GM18873 (cell line): Measurements from ENCODE around the gene ZFP92.

Source experiments
- ATAC-seq: cut with Tn5 transposase; IDR thresholded peaks from one replicate; pipeline ENCODE4 v1.9.1; 2021; ENCODE audit warnings: mild to moderate bottlenecking, moderate library complexity, moderate number of reproducible peaks; ENCODE audit not compliant: unreplicated experiment, low FRiP score

Gene ZFP92

DNA sequence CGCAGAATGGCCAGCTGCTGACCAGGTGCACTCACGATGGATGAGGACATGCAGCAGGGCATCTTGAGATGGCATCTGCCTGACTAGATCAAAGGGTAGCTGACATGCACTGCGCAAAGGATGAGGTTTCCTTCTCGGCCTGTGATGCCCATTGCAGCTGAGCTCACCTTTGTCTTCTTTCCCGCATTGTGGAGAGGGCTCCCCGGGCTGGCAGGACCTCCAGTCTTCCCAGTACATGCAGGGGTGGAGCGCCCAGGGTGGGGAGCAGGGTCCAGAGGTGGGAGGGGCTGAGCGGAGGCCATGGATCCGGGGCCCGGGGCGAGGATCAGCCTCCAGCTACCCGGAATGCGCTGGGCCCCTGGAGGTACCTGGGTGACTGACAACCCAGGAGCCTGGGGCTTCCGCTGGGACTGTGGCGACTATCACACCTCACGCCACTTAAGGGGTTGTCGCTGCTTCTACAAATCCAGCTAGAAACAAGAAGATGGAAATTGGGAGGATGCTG is 22.6 kb downstream of the ZFP92 start:
- no peak for ATAC-seq

- ATAC-seq, result no peak
Measured at GRCh38 chrX:153434801-153435200, 23.5 kb downstream of the ZFP92 start.

DNA sequence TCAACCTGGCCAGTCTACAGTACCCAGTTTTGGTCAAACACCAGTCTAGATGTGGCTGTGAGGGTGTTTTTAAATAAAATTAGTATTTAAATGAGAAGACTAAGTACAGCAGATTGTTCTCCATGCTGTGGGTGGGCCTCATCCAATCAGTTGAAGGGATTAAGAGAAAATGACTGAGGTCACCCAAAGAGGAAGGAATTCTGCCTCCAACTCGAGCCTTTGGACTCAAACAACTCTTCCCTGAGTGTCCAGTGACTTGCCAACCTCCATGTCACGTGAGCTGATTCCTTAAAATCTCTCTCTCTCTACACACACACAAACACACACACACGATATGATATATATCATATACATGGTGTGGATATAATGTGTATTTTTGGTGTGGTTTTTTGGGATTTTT is 24.6 kb downstream of the ZFP92 start:
- ATAC-seq, result no peak

GRCh38 chrX:153438532-153438931 is 27.3 kb downstream of the ZFP92 start:
- ATAC-seq, result no peak

GRCh38 chrX:153439977-153440376 is 28.7 kb downstream of the ZFP92 start:
- no peak for ATAC-seq

DNA sequence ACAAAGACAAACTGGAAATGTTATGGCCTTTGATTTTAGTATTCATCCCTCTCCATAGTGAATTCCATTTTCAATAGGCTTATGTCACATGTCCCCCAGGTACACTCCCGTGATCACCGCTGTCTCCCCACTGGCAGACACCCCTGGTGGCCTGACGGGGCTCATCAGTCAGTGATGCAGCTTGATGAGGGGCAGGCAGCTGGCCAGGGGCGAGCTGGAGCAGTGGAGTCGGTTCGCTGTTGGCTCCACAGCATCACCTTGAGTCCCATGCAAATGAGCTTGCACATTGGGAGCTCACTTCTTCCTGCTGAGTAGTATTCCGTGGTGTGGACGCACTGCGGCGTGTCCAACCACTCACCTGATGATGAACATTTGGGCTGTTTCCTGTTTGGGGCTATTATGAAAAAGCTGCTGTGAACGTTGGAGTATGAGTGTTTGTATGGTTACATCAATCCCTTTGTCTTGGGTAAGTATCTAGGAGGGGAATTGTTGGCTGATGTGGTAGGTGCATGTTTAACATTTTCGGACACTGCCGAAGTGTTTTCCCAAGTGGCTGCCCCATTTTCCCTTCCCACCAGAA is 29.4 kb downstream of the ZFP92 start:
- ATAC-seq, result no peak

DNA sequence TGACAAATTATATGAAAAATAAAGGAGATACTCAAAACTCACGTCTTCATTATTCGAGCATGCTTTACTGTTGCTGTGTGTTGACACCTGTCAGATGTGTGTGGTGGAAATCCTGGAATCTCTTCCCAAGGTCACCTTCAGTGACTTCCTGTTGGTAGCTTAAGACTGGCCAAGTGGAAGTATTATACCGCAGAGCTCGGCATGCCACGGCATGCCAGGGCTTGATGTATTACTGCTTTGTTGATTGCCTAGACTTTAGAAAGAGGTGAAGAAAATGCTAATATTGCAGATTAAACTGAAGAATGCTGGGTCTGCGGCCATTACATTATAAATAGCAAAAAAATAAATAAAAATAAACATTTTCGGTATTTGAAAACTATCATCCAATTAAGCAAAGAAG is 30.0 kb downstream of the ZFP92 start:
- no peak for ATAC-seq

- ATAC-seq, result no peak
Measured at GRCh38 chrX:153441981-153442380, 30.7 kb downstream of the ZFP92 start.

DNA sequence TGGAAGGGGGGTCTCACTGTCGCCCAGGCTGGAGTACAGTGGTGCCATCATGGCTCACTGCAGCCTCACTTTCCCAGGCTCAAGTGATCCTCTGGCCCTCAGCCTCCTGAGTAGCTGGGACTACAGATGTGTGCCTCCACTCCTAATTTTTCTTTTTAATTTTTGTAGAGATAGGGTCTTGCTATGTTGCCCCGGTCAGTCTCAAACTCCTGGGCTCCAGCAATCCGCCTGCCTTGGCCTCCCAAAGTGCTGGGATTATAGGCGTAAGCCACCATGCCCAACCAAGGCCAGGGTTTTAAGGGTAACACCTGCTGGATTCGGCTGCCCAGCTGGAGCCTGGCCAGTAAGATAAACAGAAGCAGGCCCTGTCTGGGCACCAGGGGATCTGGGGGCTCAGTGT is 31.2 kb downstream of the ZFP92 start:
- ATAC-seq, result no peak

- no peak for ATAC-seq
Measured at GRCh38 chrX:153443476-153444332, 32.4 kb downstream of the ZFP92 start.

DNA sequence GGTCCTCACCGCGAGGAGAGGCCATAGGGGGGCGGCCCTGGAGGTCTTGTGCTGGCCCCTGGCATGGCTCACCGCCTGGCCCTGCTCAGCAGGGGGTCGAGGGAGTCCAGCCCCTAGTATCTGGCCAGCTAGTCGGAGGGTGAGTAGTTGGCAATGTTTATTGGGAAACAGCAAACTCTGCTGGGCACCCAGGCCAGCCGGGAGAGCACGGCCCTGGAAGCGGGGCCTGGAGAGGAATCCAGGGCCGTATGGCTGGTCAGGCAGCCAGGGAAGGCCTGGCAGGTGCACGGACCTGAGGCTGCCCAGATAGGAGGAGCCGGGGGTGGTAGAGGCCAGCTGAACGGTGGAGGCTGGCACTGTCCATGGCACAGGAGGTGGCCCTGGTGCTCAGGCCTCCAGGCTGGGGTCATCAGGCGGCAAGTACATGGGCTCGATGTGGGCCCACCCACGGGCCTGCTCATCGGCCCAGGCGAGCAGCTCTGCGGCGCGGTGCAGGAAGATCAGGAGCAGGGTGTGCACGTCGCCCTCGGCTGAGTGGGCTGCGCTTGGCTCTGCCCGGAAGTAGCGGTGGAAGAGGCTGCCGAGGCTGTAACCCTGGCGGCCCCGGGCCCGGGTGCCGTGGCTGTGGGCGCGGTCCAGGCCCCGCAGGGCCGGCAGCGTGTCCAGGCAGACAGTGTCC is 33.2 kb downstream of the ZFP92 start:
- ATAC-seq, result no peak

DNA sequence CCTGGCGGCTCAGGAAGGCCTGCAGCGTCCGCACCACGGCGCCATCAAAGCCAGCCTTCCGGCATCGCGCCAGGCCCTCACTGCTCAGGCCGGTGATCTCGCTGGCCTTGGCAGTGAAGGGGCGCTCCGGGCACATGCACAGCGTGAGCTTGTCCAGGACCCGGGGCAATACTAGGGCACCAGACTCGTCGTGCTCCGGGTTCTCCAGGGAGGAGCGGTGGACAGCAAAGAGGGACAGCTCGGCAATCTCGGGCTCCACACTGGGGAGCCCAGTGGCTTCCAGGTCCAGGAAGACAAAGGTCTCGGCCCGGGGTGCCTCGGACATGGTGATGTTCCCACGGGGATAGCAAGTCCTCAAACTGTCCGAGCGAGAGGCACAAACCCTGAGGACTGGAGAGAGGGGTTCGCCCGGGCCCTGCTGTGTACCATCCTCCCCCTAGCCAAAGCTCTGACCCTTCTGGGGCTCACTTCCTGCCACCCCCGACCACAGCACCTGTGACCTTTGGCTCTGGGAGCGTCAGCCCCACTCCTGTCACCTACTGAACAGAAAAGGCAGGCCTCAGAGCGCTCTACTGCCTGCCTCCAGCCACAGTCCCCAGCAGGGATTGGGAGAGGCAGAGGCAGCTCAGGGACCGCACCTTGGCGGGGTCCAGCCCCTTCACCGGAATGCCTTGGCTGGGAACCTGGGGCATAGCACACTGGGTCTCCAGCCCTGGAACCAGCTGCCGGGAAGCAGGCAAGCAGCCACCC is 34.0 kb downstream of the ZFP92 start:
- ATAC-seq, result no peak

DNA sequence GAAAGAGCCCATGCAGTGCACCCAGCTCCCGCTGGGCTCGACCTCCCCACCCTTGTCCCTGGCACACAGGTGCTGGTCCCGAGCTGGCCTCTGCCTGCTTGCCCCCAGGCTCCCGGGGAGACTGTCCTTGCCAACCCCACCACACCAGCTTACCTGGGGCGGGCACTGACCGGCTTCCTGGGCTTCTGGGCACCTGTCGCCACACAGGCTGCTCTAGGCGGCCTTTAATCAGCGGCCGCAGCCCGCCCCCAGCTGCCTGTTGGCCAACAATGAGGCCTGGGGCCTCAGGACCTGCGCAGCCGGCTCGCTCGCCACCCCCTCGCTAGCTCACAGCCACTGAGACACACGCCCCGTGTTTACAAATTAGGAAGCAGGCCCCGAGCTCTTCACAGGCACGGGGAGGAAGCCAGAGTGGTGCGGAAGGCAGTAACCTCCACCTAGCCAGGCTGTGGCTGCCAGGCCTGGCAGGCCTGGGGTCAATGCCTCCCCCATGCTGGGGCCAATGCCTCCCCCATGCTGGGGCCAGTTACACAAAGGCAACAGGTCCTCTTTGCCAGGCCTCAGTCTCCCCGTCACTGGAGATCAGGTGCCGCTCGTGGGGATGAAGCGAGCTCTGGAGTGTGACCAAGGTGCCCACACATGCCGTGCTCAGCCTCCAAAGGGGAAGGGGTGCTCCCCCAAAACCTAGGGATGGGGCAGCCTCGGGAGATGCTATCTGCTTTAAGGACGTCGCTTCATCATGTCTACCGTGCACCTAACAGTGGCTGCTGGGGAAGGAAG is 34.8 kb downstream of the ZFP92 start, which contains the start of gene TREX2:
TSS of gene TREX2 (minus strand) at position 201 of the 780 bp plus-strand sequence. CDS start 626 bp downstream, outside the sequence.
- ATAC-seq, result no peak

DNA sequence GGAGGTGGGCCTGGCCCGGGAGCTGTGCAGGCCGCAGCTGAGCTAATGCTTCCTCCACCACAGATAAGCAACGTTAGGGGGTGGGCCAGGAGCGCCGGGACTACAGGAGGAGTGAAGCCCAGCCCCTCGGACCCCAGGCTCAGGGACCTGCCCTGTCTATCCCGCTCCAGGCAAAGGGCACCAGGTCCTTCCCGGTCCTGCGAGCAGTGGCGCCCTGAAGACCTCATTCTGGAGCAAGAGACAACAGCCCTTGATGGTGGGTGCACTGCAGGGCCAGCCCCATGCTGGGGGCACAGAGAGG is 35.3 kb downstream of the ZFP92 start:
- ATAC-seq, result no peak

GRCh38 chrX:153446950-153447580 is 35.8 kb downstream of the ZFP92 start:
- no peak for ATAC-seq

GRCh38 chrX:153447581-153447960 is 36.3 kb downstream of the ZFP92 start:
- ATAC-seq, result no peak

DNA sequence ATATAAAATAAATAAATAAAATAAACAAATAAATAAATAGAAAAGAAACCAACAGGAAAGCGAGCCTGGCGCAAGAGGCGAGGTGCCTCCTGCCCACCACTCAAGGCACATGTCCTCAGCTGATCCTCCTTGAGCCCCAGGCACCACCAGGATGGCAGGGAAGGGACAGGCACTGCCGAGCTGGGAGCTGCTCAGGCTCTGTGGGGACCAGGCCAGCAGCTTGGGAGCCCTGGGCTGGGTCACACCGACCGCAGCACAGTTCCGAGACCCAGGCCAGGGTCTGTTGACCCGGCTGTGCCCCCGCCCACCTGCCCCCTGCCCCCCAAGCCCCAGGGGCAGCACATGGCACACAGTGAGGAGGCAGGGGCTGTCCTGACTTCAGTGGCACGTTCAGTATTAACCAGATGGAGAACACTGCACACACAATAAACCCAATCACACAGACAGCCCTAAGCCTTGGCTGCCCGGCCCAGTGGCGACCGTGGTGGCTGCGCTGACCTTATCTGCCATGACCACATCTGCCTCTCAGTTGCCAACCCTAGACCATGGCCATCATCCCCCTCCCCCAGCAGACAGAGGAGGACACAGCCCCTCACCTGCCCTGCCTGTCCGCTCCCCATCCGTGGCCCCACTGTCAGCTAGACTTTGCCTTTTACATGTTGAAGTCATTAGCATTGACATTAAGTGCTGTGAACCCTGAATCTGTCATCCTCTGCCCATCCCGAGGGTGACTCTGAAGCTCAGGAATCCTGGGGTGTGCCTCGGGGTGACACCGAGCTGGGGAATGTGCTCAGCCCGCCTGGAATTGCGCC is 37.5 kb downstream of the ZFP92 start:
- ATAC-seq, result no peak

DNA sequence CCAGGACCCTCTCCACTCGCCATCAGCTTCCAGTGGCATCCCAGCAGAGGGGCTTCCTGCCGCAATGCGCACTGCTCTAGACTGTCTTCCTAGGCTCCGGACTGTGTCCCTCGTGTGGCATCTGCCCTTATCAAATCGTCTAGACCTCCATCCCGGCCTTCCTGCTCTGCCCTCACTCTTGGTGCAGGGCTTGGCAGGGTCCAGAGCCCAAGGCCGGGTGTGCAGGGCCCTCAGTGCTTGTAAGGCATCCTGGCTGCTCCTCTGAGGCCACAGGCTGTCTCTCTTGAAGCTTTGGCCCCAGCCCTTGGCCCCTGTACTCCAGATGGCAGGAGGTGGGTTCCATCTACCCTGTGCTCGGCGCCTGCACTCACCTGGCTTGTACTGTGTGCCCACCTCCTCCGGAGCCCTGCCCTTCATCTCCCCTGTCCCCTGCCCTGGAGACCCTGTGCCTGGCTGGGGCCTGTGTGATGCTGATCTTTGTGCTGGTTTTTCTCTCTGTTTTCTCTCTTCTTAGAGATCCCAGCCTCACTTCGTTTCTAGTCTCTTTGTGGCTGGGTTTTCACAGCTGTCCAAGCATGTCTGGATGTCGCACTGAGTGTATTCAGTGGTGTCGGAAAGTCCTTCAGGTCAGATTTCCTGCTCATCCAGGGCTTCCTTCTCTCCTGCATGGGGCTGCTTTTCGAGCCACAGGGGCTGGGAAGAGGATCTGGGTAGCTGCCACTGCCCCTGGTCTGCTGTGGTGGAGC is 38.3 kb downstream of the ZFP92 start:
- ATAC-seq, result no peak
